IMR-90 (cell line): ENCODE data around the gene L1TD1. TPM values are rescaled to one million over a fixed set of nuclear protein-coding genes. Genes with fewer than 3 reads are reported as not detected.

Source experiments
- ATAC-seq: fragments of 200-7000 bp; cut with Tn5 transposase; 2 replicates; pipeline ENCODE4 v1.9.1; 2020; ENCODE audit warnings: low read depth, mild to moderate bottlenecking, moderate library complexity
- BruUV-seq: library from RNA; stranded (reverse); fragments of 400-500 nt; replicated peaks from 2 replicates; lab custom pipeline; 2021; lab: Mats Ljungman, UMichigan
- CTCF ChIA-PET: fragments of 300-600 bp; formaldehyde crosslinking; extraction: SDS; loops from one replicate; lab custom pipeline; 2021; ENCODE audit warnings: antibody characterized with exemption; lab: Yijun Ruan, JAX
- POLR2A ChIA-PET: fragments of 300-600 bp; sonication (Branson Sonifier 250); formaldehyde crosslinking; loops from one replicate; lab custom pipeline; 2022; ENCODE audit warnings: antibody characterized with exemption; ENCODE audit not compliant: unreplicated experiment; lab: Charles Lee
- DNase-seq: peaks from one replicate; pipeline ENCODE4 v3.0.0; 2013
- H2AFZ ChIP-seq: replicated peaks from 2 replicates; pipeline ENCODE3; 2013; ENCODE audit warnings: low read length, mild to moderate bottlenecking; ENCODE audit not compliant: poor library complexity
- H2AK5ac ChIP-seq: 2 replicates; pipeline ENCODE4 v1.6.1; 2013; ENCODE audit warnings: low read depth, low read length, inconsistent platforms
- H2AK9ac ChIP-seq: replicated peaks from 2 replicates; pipeline ENCODE3; 2013; ENCODE audit warnings: mild to moderate bottlenecking, low read depth, low read length, moderate library complexity; ENCODE audit not compliant: poor library complexity
- H2BK120ac ChIP-seq: 2 replicates; pipeline ENCODE4 v1.6.1; 2013; ENCODE audit warnings: low read depth, low read length, inconsistent platforms
- H2BK15ac ChIP-seq: 3 replicates; pipeline ENCODE4 v1.6.1; 2013; ENCODE audit warnings: low read depth, low read length, inconsistent platforms
- H2BK20ac ChIP-seq: 2 replicates; pipeline ENCODE4 v1.6.1; 2013; ENCODE audit warnings: low read depth, mild to moderate bottlenecking, inconsistent platforms, low read length, moderate library complexity
- H2BK5ac ChIP-seq: 2 replicates; pipeline ENCODE4 v1.6.1; 2013; ENCODE audit warnings: mild to moderate bottlenecking, low read depth, low read length, inconsistent platforms; ENCODE audit not compliant: poor library complexity, severe bottlenecking
- H3K14ac ChIP-seq: replicated peaks from 2 replicates; pipeline ENCODE4 v1.6.1; 2013; ENCODE audit warnings: low read depth, low read length, inconsistent platforms
- H3K18ac ChIP-seq: 2 replicates; pipeline ENCODE4 v1.6.1; 2013; ENCODE audit warnings: low read depth, low read length, control low read depth
- H3K23ac ChIP-seq: 2 replicates; pipeline ENCODE4 v1.6.1; 2013; ENCODE audit warnings: low read depth, low read length, inconsistent platforms
- H3K27ac ChIP-seq: 2 replicates; pipeline ENCODE4 v1.5.1; 2013; ENCODE audit warnings: mild to moderate bottlenecking, control low read depth, low read length; ENCODE audit not compliant: insufficient read depth
- H3K27me3 ChIP-seq: 2 replicates; pipeline ENCODE4 v1.6.1; 2013; ENCODE audit warnings: low read length; ENCODE audit not compliant: control insufficient read depth, insufficient read depth
- H3K36me3 ChIP-seq: 2 replicates; pipeline ENCODE4 v1.6.1; 2013; ENCODE audit warnings: low read length, mixed read lengths; ENCODE audit not compliant: control insufficient read depth, insufficient read depth
- H3K4ac ChIP-seq: 2 replicates; pipeline ENCODE4 v1.6.1; 2013; ENCODE audit warnings: low read depth, low read length, inconsistent platforms
- H3K4me1 ChIP-seq: 2 replicates; pipeline ENCODE4 v1.6.1; 2013; ENCODE audit warnings: low read length, mixed read lengths; ENCODE audit not compliant: control insufficient read depth, insufficient read depth
- H3K4me2 ChIP-seq: 2 replicates; pipeline ENCODE4 v1.6.1; 2013; ENCODE audit warnings: low read depth, mild to moderate bottlenecking, control low read depth, low read length, moderate library complexity
- H3K4me3 ChIP-seq: 2 replicates; pipeline ENCODE4 v1.5.1; 2013; ENCODE audit warnings: low read depth, mild to moderate bottlenecking, control low read depth, low read length, moderate library complexity; ENCODE audit not compliant: insufficient read depth
- H3K56ac ChIP-seq: 2 replicates; pipeline ENCODE4 v1.6.1; 2013; ENCODE audit warnings: low read length, inconsistent platforms; ENCODE audit not compliant: insufficient read depth; ENCODE audit errors: extremely low read depth
- H3K79me1 ChIP-seq, 2 experiments: 2 replicates each; pipeline ENCODE4 v1.6.1; 2013; ENCODE audit warnings: low read length in 2 of 2, inconsistent platforms in 1 of 2, low read depth in 1 of 2
- H3K9ac ChIP-seq: 2 replicates; pipeline ENCODE4 v1.6.1; 2013; ENCODE audit warnings: low read depth, low read length, control low read depth
- H3K9me1 ChIP-seq: 2 replicates; pipeline ENCODE4 v1.6.1; 2013; ENCODE audit warnings: low read length, inconsistent platforms; ENCODE audit not compliant: insufficient read depth
- H3K9me3 ChIP-seq: 2 replicates; pipeline ENCODE4 v1.6.1; 2013; ENCODE audit warnings: low read length; ENCODE audit not compliant: control insufficient read depth, insufficient read depth
- H4K20me1 ChIP-seq: 2 replicates; pipeline ENCODE4 v1.6.1; 2013; ENCODE audit warnings: low read length, inconsistent platforms; ENCODE audit not compliant: insufficient read depth
- H4K5ac ChIP-seq: 2 replicates; pipeline ENCODE4 v1.6.1; 2013; ENCODE audit warnings: mild to moderate bottlenecking, low read depth, low read length, control low read depth
- H4K8ac ChIP-seq, 2 experiments: 2 replicates each; pipeline ENCODE4 v1.6.1; 2013; ENCODE audit warnings: low read depth in 2 of 2, low read length in 2 of 2, control low read depth in 1 of 2, inconsistent platforms in 1 of 2
- H4K91ac ChIP-seq: 2 replicates; pipeline ENCODE4 v1.6.1; 2013; ENCODE audit warnings: low read depth, low read length, inconsistent platforms; ENCODE audit not compliant: insufficient read depth
- BHLHE40 ChIP-seq: fragments of 150-350 bp; IDR thresholded peaks from 2 replicates; pipeline ENCODE4 v1.6.1; 2016; ENCODE audit warnings: mild to moderate bottlenecking, low read depth, low read length
- CEBPB ChIP-seq: IDR thresholded peaks from 2 replicates; pipeline ENCODE4 v1.6.1; 2012; ENCODE audit warnings: low read depth, low read length, improper control_type of control experiment
- CHD1 ChIP-seq: IDR thresholded peaks from 2 replicates; pipeline ENCODE4 v1.6.1; 2012; ENCODE audit warnings: low read depth, low read length, improper control_type of control experiment
- FOS ChIP-seq: fragments of 150-350 bp; IDR thresholded peaks from 2 replicates; pipeline ENCODE4 v1.6.1; 2016; ENCODE audit warnings: low read depth, low read length
- MAFK ChIP-seq: IDR thresholded peaks from 2 replicates; pipeline ENCODE4 v1.6.1; 2012; ENCODE audit warnings: low read depth, low read length, improper control_type of control experiment
- MAZ ChIP-seq: IDR thresholded peaks from 2 replicates; pipeline ENCODE4 v1.6.1; 2012; ENCODE audit warnings: low read depth, mild to moderate bottlenecking, low read length, improper control_type of control experiment, moderate library complexity, borderline replicate concordance
- MXI1 ChIP-seq: IDR thresholded peaks from 2 replicates; pipeline ENCODE4 v1.6.1; 2012; ENCODE audit warnings: low read depth, mild to moderate bottlenecking, low read length, moderate library complexity, borderline replicate concordance
- NFE2L2 ChIP-seq: fragments of 150-350 bp; IDR thresholded peaks from 2 replicates; pipeline ENCODE4 v1.6.1; 2016; ENCODE audit warnings: low read depth, mild to moderate bottlenecking, low read length
- POLR2A ChIP-seq: IDR thresholded peaks from 2 replicates; pipeline ENCODE4 v1.6.1; 2012; ENCODE audit warnings: mild to moderate bottlenecking, low read depth, low read length
- RAD21 ChIP-seq: IDR thresholded peaks from 2 replicates; pipeline ENCODE4 v1.6.1; 2012; ENCODE audit warnings: low read length, improper control_type of control experiment
- RCOR1 ChIP-seq: IDR thresholded peaks from 2 replicates; pipeline ENCODE4 v1.6.1; 2012; ENCODE audit warnings: mild to moderate bottlenecking, low read length, improper control_type of control experiment; ENCODE audit not compliant: insufficient replicate concordance
- RFX5 ChIP-seq: IDR thresholded peaks from 2 replicates; pipeline ENCODE4 v1.8.0; 2012; ENCODE audit warnings: low read depth, mild to moderate bottlenecking, low read length, moderate library complexity
- SMC3 ChIP-seq: fragments of 150-350 bp; IDR thresholded peaks from 2 replicates; pipeline ENCODE4 v1.6.1; 2016; ENCODE audit warnings: low read depth, mild to moderate bottlenecking, antibody characterized with exemption, low read length, moderate library complexity
- WGBS, 2 experiments: methylation state at CpG; one replicate each; pipeline versions ENCODE4 v1.1.5 to v1.1.7; 2013; ENCODE audit warnings: missing lambda C conversion rate in 2 of 2; ENCODE audit not compliant: insufficient read length in 1 of 2; ENCODE audit errors: extremely low coverage in 2 of 2; 5-methylcytosine and 5-hydroxymethylcytosine counted together
- dilution Hi-C: fragments of 300-500 bp; cut with HindIII; formaldehyde crosslinking; loops from one replicate; pipeline ENCODE4 v1.14.3; 2018; ENCODE audit warnings: low sequenced_read_pairs; ENCODE audit not compliant: unreplicated experiment
- in situ Hi-C: fragments of 300-500 bp; cut with MboI; formaldehyde crosslinking; loops from 3 replicates; pipeline ENCODE4 v1.14.3; 2019; ENCODE audit warnings: low sequenced_read_pairs, inconsistent platforms, mixed read lengths
- intact Hi-C: fragments of 100-400 bp; cut with micrococcal nuclease; formaldehyde crosslinking; loops from 2 replicates; pipeline ENCODE4 v1.10.0; 2022
- polyA plus RNA-seq, 3 experiments: library from polyadenylated mRNA; depleted of rRNA; stranded (reverse); fragments of >200 nt; gene quantifications; 2 replicates each; pipeline ENCODE4 v1.2.3, GENCODE V29; 2012; ENCODE audit warnings: low replicate concordance in 1 of 3
- total RNA-seq: library from RNA; depleted of rRNA; stranded (reverse); fragments of >200 nt; gene quantifications from 2 replicates; pipeline ENCODE4 v1.2.3, GENCODE V29; 2012
- TF ChIP-seq, protein P1 (sequence below): fragments of 150-350 bp; IDR thresholded peaks from 2 replicates; pipeline ENCODE4 v1.6.1; 2016; ENCODE audit warnings: low read depth, mild to moderate bottlenecking, low read length, moderate library complexity, borderline replicate concordance
- TF ChIP-seq, protein P2 (sequence below): fragments of 150-350 bp; IDR thresholded peaks from 2 replicates; pipeline ENCODE4 v1.6.1; 2017; ENCODE audit warnings: mild to moderate bottlenecking, antibody characterized with exemption, low read length, low read depth
- TF ChIP-seq, protein P3 (sequence below): conservative IDR thresholded peaks from 2 replicates; pipeline ENCODE4 v1.5.1; 2012; ENCODE audit warnings: mild to moderate bottlenecking, low read depth, low read length, improper control_type of control experiment

Gene L1TD1
- total and polyA plus RNA-seq, 2 of the 4 experiments (the other 2 are of a cell fraction): not detected

- no peaks in the 10 kb centered on the region for H3K27me3 ChIP-seq
- dilution Hi-C loops: no loop called here
- DNase-seq: no peak
- no peaks in the 10 kb centered on the region for H3K36me3 ChIP-seq
- H3K9me3 ChIP-seq: no peaks in the 10 kb centered on the region
- no peak overlapping the region for H2BK5ac ChIP-seq
- TF ChIP-seq BHLHE40 (no peak), MXI1 (no peak), SMC3 (no peak), CEBPB (no peak), NFE2L2 (no peak), MAZ (no peak), CHD1 (no peak), POLR2A (no peak), RCOR1 (no peak), RAD21 (no peak), RFX5 (no peak), MAFK (no peak), FOS (no peak)
- TF ChIP-seq, protein P1, sequence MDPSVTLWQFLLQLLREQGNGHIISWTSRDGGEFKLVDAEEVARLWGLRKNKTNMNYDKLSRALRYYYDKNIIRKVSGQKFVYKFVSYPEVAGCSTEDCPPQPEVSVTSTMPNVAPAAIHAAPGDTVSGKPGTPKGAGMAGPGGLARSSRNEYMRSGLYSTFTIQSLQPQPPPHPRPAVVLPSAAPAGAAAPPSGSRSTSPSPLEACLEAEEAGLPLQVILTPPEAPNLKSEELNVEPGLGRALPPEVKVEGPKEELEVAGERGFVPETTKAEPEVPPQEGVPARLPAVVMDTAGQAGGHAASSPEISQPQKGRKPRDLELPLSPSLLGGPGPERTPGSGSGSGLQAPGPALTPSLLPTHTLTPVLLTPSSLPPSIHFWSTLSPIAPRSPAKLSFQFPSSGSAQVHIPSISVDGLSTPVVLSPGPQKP: no peak
- TF ChIP-seq, protein P2, sequence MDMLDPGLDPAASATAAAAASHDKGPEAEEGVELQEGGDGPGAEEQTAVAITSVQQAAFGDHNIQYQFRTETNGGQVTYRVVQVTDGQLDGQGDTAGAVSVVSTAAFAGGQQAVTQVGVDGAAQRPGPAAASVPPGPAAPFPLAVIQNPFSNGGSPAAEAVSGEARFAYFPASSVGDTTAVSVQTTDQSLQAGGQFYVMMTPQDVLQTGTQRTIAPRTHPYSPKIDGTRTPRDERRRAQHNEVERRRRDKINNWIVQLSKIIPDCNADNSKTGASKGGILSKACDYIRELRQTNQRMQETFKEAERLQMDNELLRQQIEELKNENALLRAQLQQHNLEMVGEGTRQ: no peak
- TF ChIP-seq, protein P3, sequence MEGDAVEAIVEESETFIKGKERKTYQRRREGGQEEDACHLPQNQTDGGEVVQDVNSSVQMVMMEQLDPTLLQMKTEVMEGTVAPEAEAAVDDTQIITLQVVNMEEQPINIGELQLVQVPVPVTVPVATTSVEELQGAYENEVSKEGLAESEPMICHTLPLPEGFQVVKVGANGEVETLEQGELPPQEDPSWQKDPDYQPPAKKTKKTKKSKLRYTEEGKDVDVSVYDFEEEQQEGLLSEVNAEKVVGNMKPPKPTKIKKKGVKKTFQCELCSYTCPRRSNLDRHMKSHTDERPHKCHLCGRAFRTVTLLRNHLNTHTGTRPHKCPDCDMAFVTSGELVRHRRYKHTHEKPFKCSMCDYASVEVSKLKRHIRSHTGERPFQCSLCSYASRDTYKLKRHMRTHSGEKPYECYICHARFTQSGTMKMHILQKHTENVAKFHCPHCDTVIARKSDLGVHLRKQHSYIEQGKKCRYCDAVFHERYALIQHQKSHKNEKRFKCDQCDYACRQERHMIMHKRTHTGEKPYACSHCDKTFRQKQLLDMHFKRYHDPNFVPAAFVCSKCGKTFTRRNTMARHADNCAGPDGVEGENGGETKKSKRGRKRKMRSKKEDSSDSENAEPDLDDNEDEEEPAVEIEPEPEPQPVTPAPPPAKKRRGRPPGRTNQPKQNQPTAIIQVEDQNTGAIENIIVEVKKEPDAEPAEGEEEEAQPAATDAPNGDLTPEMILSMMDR: no peak
- H4K91ac ChIP-seq: no peak overlapping the region
- no peak overlapping the region for H4K5ac ChIP-seq
- no peak overlapping the region for H3K9ac ChIP-seq
- no peak overlapping the region for H3K56ac ChIP-seq
- ATAC-seq: no peak
- no peak overlapping the region for H3K23ac ChIP-seq
- POLR2A ChIA-PET: no interaction called here
- no peak overlapping the region for H2AK9ac ChIP-seq
- no peak overlapping the region for H2BK15ac ChIP-seq
- H3K27ac ChIP-seq: no peak overlapping the region
- H3K4me2 ChIP-seq: no peak overlapping the region
- no peak overlapping the region for H2AK5ac ChIP-seq
- H3K9me1 ChIP-seq: no peaks in the 10 kb centered on the region
- BruUV-seq: no TSS peak
- no peak overlapping the region for H3K4me3 ChIP-seq
- no peak overlapping the region for H2BK20ac ChIP-seq
- H3K4me1 ChIP-seq: no peaks in the 10 kb centered on the region
- no peak overlapping the region for H2AFZ ChIP-seq
- no peaks in the 10 kb centered on the region for H4K20me1 ChIP-seq
- no peak overlapping the region for H3K14ac ChIP-seq
- WGBS, 2 experiments: no CpG with 5 or more reads among the region's 1 CpG
- H3K4ac ChIP-seq: no peak overlapping the region
- H2BK120ac ChIP-seq: no peak overlapping the region
- no peak overlapping the region for H4K8ac ChIP-seq
- H3K18ac ChIP-seq: no peak overlapping the region
- CTCF ChIA-PET: interaction anchor here (0.6 kb wide), 1 partner anchor 231 kb away, joined by 3 read pairs; no protein-coding TSS in a partner anchor
- in situ Hi-C loops: no loop called here
- intact Hi-C loops: no loop called here
- H3K79me1 ChIP-seq: no peaks in the 10 kb centered on the region
Measured at GRCh38 chr1:62161711-62162110, 32.9 kb upstream of the L1TD1 start.
